ENCODE measurements around the gene TM7SF2. TPM values are rescaled to one million over a fixed set of nuclear protein-coding genes. Genes with fewer than 3 reads are reported as not detected.

TM7SF2 gene
- total RNA-seq, 3 donors from 2014 or later (not counting 1 experiment from before 2014, with no cell fraction given) = 17.0 to 23.2 (median 18.6) TPM

GRCh38 chr11:65090628-65091027 lies 21.0 kb upstream of the TM7SF2 start:
- peaks cover 7% of the 10 kb centered on the region for H3K36me3 Mint-ChIP-seq
- DNase-seq (no peak), ATAC-seq (no peak)
- Histone ChIP-seq H3K9me3 (ENCODE audit: control insufficient read depth, insufficient read depth, low read length) (no peaks in the 10 kb centered on the region), H3K27ac (ENCODE audit: low read length) (no peak overlapping the region), H3K27me3 (ENCODE audit: control insufficient read depth, insufficient read depth, low read length) (no peaks in the 10 kb centered on the region), H3K4me3 (ENCODE audit: low read length) (no peak overlapping the region), H3K36me3 (ENCODE audit: control insufficient read depth, insufficient read depth, low read length) (peaks cover 34% of the 10 kb centered on the region), H3K4me1 (ENCODE audit: control insufficient read depth, insufficient read depth, low read length) (peaks cover 3% of the 10 kb centered on the region)
- H3K4me1 Mint-ChIP-seq = peaks cover 2 to 4% of the 10 kb centered on the region in 2 donors
- TF ChIP-seq CTCF (IDR thresholded peaks at IDR 0.05) = no peak
- no peaks in the 10 kb centered on the region for H3K9me3 Mint-ChIP-seq
- H3K27ac Mint-ChIP-seq = no peak overlapping the region
- H3K4me3 Mint-ChIP-seq = no peak overlapping the region
- WGBS (ENCODE audit: insufficient coverage) = 98% methylated on average over 3 of the region's 4 CpGs
- intact Hi-C loops (cut with micrococcal nuclease) = no loop called here
- no peaks in the 10 kb centered on the region for H3K27me3 Mint-ChIP-seq (ENCODE audit: low read depth in 2 of 2)

DNA sequence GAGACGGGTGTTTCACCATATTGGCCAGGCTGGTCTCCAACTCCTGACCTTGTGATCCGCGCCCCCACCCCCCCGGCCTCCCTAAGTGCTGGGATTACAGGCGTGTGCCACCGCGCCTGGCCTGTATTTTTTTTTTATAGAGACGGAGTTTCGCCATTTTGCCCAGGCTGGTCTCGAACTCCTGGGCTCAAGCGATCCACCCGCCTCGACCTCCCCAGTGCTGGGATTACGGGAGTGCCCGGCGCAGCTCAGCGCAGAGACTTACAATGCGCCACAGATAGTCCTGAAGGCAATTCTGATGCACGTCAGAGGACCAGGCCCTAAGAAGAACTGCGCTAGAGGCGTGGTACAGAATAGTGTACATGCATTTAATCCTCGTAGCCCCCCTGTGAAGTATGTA lies 16.2 kb upstream of the TM7SF2 start:
- Mint-ChIP-seq H3K27me3 (ENCODE audit: low read depth in 2 of 2) (no peaks in the 10 kb centered on the region), H3K36me3 (no peaks in the 10 kb centered on the region), H3K27ac (peak overlapping the region; percentile 83 to 92), H3K9me3 (no peaks in the 10 kb centered on the region), H3K4me3 (peak overlapping the region; percentile 92), H3K4me1 (peaks cover 0 to 14% of the 10 kb centered on the region in 2 donors)
- Histone ChIP-seq H3K9me3 (ENCODE audit: control insufficient read depth, insufficient read depth, low read length) (no peaks in the 10 kb centered on the region), H3K27me3 (ENCODE audit: control insufficient read depth, insufficient read depth, low read length) (no peaks in the 10 kb centered on the region), H3K4me3 (ENCODE audit: low read length) (no peak overlapping the region), H3K4me1 (ENCODE audit: control insufficient read depth, insufficient read depth, low read length) (peaks cover 19% of the 10 kb centered on the region), H3K36me3 (ENCODE audit: control insufficient read depth, insufficient read depth, low read length) (peaks cover 9% of the 10 kb centered on the region), H3K27ac (ENCODE audit: low read length) (peak overlapping the region; percentile 76)
- intact Hi-C loops (cut with micrococcal nuclease) = no loop called here
- no peak for TF ChIP-seq CTCF (IDR thresholded peaks at IDR 0.05)
- DNase-seq (no peak), ATAC-seq (no peak)
- WGBS (ENCODE audit: insufficient coverage) = 88% methylated on average over 22 of the region's 22 CpGs

- Histone ChIP-seq H3K4me3 (ENCODE audit: low read length) (peak within 1 kb of the TSS; percentile 85), H3K9me3 (ENCODE audit: control insufficient read depth, insufficient read depth, low read length) (no peaks in the 10 kb centered on the region), H3K27ac (ENCODE audit: low read length) (peak within 1 kb of the TSS; percentile 76), H3K4me1 (ENCODE audit: control insufficient read depth, insufficient read depth, low read length) (peaks cover 19% of the 10 kb centered on the region), H3K36me3 (ENCODE audit: control insufficient read depth, insufficient read depth, low read length) (peaks cover 12% of the 10 kb centered on the region), H3K27me3 (ENCODE audit: control insufficient read depth, insufficient read depth, low read length) (no peaks in the 10 kb centered on the region)
- H3K4me1 Mint-ChIP-seq = peaks cover 0 to 14% of the 10 kb centered on the region in 2 donors
- TF ChIP-seq CTCF (IDR thresholded peaks at IDR 0.05) = no peak
- H3K36me3 Mint-ChIP-seq = no peaks in the 10 kb centered on the region
- ATAC-seq = peak; percentile 89 to 96 (median 92)
- H3K9me3 Mint-ChIP-seq = no peaks in the 10 kb centered on the region
- H3K27me3 Mint-ChIP-seq (ENCODE audit: low read depth in 2 of 2) = no peaks in the 10 kb centered on the region
- H3K4me3 Mint-ChIP-seq = peak within 1 kb of the TSS; percentile 92
- peak within 1 kb of the TSS; percentile 83 to 92 for H3K27ac Mint-ChIP-seq
- under 1% methylated on average over 52 of the region's 52 CpGs for WGBS (ENCODE audit: insufficient coverage)
- peak; percentile 79 to 95 for DNase-seq
- intact Hi-C loops (cut with micrococcal nuclease) = loop anchor here (1.0 to 2.0 kb wide), 3 partner anchors 12 to 21 kb away; partner anchors contain the start of genes CDCA5, TM7SF2, ZFPL1 and ZNHIT2
Measured at GRCh38 chr11:65095974-65096806, 15.5 kb upstream of the TM7SF2 start, which contains the start of gene VPS51. TSS of gene VPS51 (plus strand) at chr11:65096214. CDS start at chr11:65096251, 37 bp downstream.
